HG02840 (cell line): ENCODE data around the gene ICAM1.
"Not testable (repeated sequence)": the region's sequence is repeated elsewhere in the genome, so short reads cannot be mapped to it uniquely, and the experiment has no call there.

ENCODE experiments used
- ATAC-seq: cut with Tn5 transposase; IDR thresholded peaks from one replicate; pipeline ENCODE4 v1.9.1; 2021; ENCODE audit warnings: mild to moderate bottlenecking, moderate library complexity, moderate number of reproducible peaks; ENCODE audit not compliant: unreplicated experiment, low FRiP score

Gene ICAM1

DNA sequence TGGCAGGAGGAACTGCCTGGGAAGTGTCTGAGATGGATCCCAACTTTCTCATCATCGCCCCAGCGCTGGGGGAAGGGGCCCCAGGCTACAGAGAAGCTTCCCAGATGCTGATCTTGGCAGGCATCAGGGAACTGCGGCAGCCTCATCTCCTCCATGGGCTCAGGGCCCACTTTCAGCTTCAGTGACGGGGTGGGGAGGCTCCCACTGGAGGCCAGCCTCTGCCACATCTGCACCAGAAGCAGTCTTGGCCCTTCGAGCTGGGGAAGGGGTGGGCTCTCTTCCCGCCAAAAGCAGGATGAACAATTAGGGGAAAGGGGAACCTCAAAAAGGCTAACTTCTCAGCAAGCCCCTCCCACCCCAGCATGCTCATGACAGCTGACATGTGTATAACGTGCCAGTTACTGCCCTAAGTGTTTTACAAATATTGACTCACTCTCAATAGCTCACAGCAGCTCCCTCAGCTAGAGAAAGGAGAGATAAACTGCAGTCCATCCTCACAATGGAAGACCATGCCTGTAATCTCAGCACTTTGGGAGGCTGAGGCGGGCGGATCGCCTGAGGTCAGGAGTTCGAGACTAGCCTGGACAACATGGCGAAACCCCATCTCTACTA is 32.6 kb upstream of the ICAM1 start:
- ATAC-seq, result no peak

DNA sequence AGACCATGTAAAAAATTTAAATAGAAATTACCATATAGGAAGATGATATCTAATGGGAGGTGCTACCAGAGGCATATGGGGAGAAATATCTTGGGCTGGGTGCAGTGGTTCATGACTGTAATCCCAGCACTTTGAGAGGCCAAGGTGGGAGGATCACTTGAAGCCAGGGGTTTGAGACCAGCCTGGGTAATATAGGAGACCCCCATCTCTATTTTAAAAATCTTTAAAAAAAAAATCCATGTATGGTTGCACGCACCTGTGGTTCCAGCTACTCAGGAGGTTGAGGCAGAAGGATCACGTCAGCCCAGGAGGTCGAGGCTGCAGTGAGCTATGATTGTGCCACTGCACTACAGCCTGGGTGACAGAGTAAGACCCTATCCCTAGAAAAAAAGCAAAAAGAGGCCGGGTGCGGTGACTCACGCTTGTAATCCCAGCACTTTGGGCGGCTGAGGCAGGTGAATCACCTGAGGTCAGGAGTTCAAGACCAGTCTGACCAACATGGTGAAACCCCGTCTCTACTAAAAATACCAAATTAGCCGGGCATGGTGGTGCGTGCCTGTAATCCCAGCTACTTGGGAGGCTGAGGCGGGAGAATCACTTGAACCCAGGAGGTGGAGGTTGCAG is 29.0 kb upstream of the ICAM1 start:
- not testable (repeated sequence) for ATAC-seq

DNA sequence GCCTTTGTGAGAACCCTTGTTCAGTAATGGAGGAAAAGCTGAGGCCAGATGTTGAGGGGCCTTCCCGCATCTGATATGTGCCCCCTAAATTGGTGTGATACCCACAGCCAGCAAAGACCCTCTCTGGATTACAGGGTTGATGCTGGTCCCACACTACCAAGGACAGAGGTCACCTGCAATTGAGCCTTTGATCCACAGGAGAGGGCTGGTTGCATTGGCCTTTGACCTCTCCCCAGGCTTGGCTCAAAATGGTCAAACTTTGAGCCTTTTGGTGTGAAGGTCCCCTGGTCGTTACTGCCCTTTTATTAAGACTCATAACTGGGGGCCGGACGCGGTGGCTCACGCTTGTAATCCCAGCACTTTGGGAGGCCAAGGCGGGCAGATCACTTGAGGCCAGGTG is 27.3 kb upstream of the ICAM1 start:
- no peak for ATAC-seq

DNA sequence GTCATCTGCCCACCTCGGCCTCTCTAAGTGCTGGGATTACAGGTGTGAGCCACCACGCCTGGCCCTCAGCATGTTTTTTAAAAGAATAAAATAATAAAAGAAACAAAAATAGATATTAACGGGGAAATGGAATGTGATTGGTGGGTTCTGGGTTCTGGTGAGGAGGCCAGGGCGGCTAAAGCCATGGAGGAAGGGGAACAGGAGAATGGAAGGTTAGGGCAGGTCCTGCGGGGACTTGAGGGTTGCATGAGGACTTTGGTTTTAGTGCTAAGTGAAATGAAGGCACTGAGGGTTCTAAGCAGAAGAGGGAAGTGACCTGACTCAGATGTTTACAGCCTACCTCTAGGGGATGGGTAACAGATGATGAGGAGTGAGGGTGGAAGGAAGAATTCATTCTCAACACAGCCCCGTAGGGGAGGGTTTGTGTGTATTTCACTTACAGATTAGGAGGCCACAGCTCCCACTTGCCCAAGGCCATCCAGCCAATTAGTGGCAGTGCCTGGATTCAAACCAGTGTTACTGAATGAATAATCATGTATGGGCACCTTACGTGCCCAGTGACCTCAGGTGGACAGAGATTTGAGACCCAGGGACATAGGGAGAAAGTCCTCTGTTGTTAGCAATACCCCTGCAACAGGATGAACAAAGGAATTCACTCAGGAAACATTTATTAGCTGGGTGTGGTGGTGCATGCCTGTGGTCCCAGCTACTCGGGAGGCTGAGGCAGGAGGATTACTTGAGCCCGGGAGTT is 25.6 kb upstream of the ICAM1 start:
- ATAC-seq, result no peak

DNA sequence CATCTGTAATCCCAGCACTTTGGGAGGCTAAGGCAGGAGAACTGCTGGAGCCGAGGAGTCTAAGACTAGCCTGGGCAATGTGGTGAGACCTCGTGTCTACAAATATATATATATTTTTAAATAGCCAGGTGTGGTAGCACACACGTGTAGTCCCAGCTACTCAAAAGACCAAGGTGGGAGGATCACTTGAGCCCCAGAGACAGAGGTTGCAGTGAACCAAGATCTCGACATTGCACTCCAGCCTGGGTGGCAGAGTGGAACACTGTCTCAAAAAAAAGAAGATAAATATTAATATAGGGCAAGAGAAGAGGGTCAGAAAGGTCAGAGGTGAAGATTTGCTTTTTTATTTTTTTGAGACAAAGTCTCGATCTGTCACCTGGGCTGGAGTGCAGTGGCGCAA is 24.4 kb upstream of the ICAM1 start:
- no peak for ATAC-seq

DNA sequence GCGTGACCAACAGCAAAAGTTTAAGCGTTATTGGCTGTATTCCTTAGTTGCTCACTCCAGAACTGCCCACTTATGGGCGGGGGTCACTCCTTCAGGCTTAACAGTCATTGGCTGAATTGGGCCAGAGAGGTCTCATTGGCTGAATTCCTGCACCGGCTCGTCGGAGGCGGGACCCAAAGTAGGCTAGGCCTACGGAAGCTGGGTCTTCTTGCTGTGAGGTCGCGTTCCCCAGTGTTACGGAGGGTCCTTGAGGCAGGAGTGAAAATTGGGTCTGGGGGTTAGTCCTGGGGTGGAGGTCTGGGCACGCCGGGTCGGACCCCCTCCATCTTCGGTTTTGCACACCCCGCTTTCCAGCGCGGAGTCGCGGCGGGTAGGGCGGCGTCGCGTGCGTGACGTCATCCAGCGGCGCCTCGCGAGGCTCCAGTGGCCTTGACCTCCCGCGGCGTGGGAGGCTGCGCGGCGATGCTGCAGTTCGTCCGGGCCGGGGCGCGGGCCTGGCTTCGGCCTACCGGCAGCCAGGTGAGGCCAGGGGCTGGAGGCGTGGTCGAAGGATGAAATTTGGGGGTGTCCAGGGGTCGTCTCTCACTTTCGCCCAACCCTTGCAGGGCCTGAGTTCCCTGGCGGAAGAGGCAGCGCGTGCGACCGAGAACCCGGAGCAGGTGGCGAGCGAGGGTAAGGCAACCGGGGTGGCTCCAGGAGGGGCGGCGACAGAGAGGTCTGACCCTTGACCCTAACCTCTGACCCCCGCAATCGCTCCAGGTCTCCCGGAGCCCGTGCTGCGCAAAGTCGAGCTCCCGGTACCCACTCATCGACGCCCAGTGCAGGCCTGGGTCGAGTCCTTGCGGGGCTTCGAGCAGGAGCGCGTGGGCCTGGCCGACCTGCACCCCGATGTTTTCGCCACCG is 18.9 kb upstream of the ICAM1 start, which contains the start of gene MRPL4:
MRPL4 (plus strand) TSS at position 423 of the 903 bp plus-strand sequence; CDS start at position 463, 40 bp downstream.
- ATAC-seq, result peak; percentile 92

DNA sequence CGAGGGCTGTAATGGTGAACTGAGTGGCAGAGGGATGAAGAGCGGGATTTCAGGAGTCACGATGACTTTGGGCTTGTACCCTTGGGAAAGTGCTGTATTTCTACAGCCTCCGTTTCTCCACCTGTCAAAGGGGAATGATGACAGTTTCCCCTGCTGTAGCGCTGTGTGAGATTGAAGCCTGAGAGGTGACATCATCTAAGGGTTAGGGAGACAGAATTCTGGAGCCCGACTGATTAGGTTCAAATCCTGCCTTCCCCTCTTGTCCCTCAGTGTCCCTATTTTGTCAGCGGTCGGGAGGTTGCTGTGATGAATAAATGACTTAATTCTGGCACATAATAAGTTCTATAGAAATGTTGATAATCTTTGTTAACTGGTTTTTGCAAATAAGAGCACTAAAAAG is 18.2 kb upstream of the ICAM1 start:
- ATAC-seq, result no peak

DNA sequence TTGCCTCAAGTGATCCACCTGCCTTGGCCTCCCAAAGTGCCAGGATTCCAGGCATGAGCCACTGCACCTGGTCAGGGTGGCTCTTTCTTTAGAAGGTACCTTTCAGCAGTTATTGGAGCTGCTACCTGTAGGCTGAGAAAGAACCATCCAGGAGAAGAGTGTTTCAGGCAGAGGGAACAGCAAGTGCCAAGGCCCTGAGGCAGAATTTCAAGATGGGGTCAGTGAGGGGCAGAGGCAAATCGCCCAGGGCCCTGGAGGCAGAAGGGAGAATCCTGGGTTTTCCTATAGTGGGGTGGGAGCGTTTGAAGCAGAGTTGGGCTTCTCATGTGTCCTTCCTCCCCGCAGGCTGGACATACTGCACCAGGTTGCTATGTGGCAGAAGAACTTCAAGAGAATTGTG is 16.7 kb upstream of the ICAM1 start:
- no peak for ATAC-seq

DNA sequence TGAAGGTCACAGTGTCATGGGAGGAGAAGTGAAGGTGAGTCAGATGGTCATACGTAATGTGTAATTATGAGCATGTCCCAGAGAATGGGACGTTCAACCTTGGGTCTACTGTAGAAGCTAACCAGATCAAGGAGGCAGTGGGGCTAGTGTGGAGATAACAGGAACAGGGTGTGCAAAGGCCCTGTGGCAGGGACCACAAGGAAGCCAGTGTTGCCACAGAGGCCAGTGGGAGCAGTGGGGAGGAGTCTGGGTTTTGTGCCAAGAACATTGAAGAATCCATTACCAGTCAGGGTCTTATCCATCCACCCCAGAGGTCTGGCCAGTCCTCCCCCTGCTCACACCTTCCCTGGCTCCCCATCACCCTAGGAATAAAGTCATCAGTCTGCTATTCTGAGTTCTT is 15.6 kb upstream of the ICAM1 start:
- ATAC-seq, result no peak

DNA sequence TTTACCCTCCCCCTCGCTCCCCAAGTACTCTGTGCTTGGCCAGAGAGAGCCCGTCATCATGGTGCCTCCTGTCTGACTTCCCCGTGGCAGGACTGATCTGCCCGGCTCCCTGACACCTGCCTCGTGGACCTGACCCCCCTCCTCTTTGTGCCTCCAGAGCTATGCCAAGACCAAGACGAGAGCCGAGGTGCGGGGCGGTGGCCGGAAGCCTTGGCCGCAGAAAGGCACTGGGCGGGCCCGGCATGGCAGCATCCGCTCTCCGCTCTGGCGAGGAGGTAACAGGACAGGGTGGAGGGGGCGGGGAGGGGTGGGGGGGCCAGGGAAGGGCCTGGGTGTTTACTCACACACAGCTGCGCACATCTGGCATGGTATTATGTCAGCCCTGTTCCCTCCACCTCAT is 14.4 kb upstream of the ICAM1 start:
- ATAC-seq, result no peak

DNA sequence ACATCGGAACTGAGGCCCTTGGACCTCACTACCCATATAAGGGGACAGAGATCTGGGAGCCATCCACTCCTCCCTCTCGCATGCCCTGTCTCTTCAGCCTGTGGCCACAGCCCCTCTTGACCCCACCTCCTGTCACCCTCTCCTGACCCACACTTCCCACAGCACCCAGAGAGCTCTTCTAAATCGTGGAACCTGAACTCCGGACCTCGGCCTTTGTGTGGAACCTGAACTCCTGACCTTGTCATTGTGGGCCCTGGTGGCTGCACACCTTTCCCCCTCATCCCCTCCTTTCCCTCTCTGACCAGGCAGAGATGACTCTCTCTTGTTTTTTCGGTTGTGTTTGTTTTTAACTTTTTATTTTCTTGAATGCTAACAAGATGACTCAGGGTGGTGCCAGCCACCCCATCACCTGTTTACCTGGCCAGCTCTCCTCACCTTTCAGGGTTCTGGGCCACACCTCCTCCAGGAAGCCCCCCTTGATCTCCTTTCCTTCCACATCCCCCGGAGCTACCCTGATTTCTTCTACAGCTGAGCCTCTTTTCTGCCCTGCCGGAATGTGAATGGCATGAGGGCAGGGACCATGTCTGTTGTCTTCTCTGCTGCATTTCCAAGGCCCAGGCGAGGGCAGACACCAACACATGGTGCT is 13.8 kb upstream of the ICAM1 start:
- ATAC-seq, result no peak

DNA sequence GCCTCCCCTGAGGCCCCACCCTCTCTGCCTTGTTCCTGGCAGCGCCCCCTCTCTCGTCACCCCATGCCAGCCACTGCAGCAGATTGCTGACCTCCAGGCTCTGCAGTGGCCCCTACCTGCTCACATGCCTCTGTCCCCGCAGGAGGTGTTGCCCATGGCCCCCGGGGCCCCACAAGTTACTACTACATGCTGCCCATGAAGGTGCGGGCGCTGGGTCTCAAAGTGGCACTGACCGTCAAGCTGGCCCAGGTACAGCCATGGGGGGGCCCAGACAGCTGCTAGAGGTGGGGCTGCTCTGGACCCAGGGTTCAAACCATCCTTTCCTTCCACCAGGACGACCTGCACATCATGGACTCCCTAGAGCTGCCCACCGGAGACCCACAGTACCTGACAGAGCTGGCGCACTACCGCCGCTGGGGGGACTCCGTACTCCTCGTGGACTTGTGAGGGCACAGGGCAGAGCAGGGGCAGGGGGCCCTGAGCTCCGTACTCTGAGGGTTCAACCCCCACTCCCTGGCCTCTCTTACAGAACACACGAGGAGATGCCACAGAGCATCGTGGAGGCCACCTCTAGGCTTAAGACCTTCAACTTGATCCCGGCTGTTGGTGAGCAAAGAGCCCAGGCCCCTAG is 12.7 kb upstream of the ICAM1 start:
- no peak for ATAC-seq

DNA sequence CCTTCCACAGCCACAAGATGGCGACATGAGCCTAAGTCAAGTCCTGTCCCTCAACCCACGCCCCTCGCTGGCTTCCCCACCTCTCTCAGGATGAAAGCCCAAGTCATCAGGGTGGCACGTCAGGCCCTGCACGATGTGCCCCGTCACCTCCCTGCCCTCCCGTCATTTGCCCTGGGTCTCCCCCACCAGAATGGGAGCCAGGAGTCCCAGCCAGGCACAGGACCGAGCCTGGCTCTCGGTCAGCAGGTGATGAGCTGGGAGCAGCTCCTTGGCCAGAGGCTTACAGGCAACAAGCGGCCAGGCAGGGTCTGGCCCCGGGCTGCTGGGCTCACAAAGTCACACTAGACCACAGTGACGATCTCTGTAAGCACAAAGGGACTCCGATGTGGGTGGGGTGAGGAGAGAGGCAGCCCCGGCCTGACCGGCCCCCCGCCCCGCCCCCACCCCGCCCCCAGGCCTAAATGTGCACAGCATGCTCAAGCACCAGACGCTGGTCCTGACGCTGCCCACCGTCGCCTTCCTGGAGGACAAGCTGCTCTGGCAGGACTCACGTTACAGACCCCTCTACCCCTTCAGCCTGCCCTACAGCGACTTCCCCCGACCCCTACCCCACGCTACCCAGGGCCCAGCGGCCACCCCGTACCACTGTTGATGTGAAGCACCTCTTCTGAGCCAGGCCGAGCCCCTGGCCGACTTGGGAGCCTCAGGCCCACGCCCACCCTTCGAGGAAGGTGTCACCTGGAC is 11.6 kb upstream of the ICAM1 start:
- ATAC-seq, result no peak

DNA sequence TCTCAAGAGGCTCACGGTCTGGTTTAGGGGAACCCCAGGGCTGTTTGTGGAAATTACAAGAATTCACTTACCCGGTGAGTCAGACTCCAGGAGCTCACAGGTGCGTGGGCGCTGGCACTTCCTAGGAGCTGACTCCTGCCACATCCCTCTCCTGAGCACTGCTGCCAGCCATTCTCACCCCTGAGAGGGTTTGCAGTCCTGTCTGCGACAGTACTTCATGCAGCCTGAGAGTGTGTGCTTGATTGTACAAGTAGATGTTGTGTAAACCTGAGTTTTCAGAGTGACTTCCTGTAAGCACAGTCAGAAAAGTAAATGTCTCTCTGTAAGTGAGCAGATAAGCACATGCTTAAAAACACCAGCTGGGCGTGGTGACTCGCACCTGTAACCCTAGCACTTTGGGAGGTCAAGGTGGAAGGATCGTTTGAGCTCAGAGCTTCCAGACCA is 10.8 kb upstream of the ICAM1 start:
- no peak for ATAC-seq

DNA sequence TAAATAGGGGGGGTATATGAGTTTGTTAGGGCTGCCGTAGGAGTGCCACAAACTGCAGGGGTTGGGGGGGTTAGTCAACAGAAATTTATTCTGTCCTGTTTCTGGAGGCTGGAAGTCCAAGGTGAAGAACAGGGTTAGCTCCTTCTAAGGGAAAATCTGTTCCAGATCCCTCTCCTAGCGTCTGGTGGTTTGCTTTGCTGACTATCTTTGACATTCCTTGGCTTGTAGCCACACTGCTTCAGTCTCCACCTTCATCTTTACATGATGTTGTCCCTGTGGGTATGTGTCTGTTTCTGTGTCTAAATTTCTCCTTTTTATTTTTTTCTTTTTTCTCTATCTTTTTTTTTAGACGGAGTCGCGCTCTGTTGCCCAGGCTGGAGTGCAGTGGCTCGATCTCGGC is 8.1 kb upstream of the ICAM1 start:
- no peak for ATAC-seq

DNA sequence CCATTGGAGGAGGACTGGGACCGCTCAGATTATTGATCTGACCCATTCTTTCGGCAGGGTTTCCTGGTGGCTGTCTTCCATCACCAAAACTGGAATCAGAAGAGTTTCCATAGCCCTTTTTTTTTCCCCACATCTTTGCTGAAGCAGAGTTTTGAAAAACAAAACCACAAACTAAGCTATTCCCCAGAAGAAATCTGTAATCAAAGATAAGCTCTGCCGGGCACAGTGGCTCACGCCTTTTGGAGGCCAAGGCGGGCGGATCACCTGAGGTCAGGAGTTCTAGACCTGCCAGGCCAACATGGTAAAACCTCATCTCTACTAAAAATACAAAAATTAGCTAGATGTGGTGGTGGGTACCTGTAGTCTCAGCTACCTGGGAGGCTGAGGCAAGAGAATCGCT is 4.2 kb upstream of the ICAM1 start:
- ATAC-seq, result no peak

DNA sequence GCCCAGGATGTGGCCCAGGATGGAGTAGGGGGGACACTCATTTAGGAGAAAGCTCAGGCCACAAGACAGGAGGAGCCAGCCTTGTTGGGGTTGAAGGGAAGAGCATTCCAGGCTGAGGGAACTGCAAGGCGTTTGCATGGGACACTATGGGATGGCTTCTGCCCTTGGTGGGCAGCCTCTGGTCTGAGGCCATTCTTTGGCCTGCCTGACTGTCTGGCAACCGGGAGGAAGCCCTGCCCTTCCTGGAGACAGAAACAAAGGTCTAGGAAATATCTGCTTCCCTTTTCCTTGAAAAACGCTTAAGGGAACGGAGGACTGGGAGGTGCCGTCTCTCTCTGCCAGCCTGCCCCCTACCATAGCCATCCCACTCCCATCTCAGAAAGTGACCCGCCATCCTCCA is 2.8 kb upstream of the ICAM1 start:
- no peak for ATAC-seq

DNA sequence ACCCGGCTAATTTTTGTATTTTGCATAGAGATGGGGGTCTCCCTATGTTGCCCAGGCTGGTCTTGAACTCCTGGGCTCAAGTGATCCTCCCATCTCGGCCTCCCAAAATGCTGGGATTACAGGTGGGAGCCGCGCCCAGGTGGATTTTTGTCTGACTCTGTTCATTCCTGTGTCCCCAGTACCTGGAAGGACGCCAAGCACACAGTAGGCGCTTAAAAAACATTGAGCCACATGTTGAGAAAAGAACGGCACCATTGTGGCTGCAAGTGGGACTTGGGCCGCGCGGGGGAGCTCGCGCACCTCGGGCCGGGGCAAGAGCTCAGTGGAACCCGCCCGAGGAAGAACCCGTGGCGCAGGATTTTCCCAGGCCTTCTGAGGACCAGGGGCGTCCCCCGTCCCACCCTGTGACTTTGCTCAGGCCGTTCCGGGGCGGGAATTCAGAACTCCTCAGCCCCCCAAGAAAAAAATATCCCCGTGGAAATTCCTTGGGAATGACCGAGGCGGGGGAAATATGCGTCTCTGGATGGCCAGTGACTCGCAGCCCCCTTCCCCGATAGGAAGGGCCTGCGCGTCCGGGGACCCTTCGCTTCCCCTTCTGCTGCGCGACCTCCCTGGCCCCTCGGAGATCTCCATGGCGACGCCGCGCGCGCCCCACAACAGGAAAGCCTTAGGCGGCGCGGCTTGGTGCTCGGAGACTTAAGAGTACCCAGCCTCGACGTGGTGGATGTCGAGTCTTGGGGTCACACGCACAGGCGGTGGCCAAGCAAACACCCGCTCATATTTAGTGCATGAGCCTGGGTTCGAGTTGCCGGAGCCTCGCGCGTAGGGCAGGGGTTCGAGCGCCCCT is 1.4 kb upstream of the ICAM1 start:
- ATAC-seq, result no peak
